ENCODE measurements around the gene KAT7. TPM values are rescaled to one million over a fixed set of nuclear protein-coding genes. Genes with fewer than 3 reads are reported as not detected.

The KAT7 gene
- total RNA-seq, 2 experiments from 2014 or later, result 178 to 187 TPM

GRCh38 chr17:49764559-49765180 is 23.8 kb upstream of the KAT7 start:
- ChIA-PET CTCF (interaction anchor here (0.8 to 8.3 kb wide), 6 partner anchors 12 to 195 kb away, joined by 3 to 67 read pairs (median 12); partner anchors contain the start of gene SLC35B1), POLR2A (interaction anchor here (0.6 to 9.5 kb wide), 31 partner anchors 8 to 1717 kb away, joined by 3 to 253 read pairs (median 5); partner anchors contain the start of genes KAT7, NFE2L1, PHB1 and SLC35B1)
- DNase-seq (peak in 2 of 14 experiments; percentile 44 to 47), ATAC-seq (ENCODE audit: poor library complexity) (no peak)
- no peak for TF ChIP-seq CTCF (IDR thresholded peaks at IDR 0.05)
- Histone ChIP-seq H3K4me1 (ENCODE audit: insufficient read depth, low read length) (peaks cover 36% of the 10 kb centered on the region), H3K27me3 (ENCODE audit: control insufficient read depth in 1 of 2, insufficient read depth in 2 of 2, low read length in 2 of 2) (no peaks in the 10 kb centered on the region), H3K27ac (ENCODE audit: low read depth in 1 of 2, low read length in 2 of 2) (no peak overlapping the region), H3K36me3 (ENCODE audit: insufficient read depth, low read length) (peaks cover 6% of the 10 kb centered on the region), H3K4me3 (ENCODE audit: low read length) (peak overlapping the region; percentile 86), H3K9me3 (ENCODE audit: control insufficient read depth in 1 of 2, insufficient read depth in 1 of 2, low read length in 2 of 2) (no peaks in the 10 kb centered on the region)
- intact Hi-C loops (cut with DNase I, micrococcal nuclease), result loop anchor here (1.0 to 5.0 kb wide), 4 partner anchors 24 to 56 kb away; partner anchors contain the start of gene KAT7 (in 2 of the 2)
- Mint-ChIP-seq H3K36me3 (ENCODE audit: low read depth) (peaks cover 18% of the 10 kb centered on the region), H3K4me1 (ENCODE audit: low read depth) (peaks cover 46% of the 10 kb centered on the region), H3K4me3 (peak overlapping the region; percentile 90), H3K27ac (peak overlapping the region; percentile 76), H3K9me3 (no peaks in the 10 kb centered on the region), H3K27me3 (no peaks in the 10 kb centered on the region)

DNA sequence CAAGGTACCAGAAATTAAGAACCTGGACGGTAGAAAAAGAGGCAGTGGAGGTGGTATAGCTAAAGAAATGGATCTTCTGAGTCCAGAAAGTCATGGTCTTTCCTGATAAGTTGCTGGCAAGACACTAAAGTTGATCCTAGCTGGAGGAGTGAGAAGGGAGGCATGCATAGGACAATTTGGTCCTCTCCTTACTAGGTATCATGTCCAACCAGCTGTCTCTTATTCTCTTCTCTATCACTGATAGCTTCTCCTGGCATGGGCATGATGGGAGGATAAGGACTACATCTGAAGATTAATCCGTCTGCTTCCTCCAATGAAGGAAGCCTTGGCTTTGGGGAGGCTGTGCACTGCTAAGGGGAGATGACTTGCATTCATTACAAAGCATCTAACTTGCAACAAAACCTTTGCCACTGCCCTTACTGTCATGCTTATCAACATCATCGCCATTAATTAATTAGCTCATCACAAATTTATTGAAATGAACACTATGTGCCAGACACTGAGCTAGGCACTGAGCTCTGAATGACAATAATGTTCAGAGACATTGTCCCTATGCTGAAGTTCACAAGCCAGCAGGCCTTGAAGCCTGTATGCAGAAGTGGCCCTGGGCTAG is 21.5 kb upstream of the KAT7 start:
- H3K4me3 ChIP-seq (ENCODE audit: low read length), result no peak overlapping the region
- no peak overlapping the region for H3K4me3 Mint-ChIP-seq
- no peak for TF ChIP-seq CTCF (IDR thresholded peaks at IDR 0.05)
- H3K4me1 Mint-ChIP-seq (ENCODE audit: low read depth), result peaks cover 23% of the 10 kb centered on the region
- intact Hi-C loops (cut with DNase I, micrococcal nuclease), result loop anchor here in 1 of 2 experiments (5.0 kb wide), 1 partner anchor 35 kb away; no protein-coding TSS in a partner anchor
- no peaks in the 10 kb centered on the region for H3K27me3 ChIP-seq (ENCODE audit: control insufficient read depth in 1 of 2, insufficient read depth in 2 of 2, low read length in 2 of 2)
- no peak overlapping the region for H3K27ac ChIP-seq (ENCODE audit: low read depth in 1 of 2, low read length in 2 of 2)
- peaks cover 6% of the 10 kb centered on the region for H3K36me3 Mint-ChIP-seq (ENCODE audit: low read depth)
- ChIA-PET POLR2A (interaction anchor here (1.3 to 2.1 kb wide), 3 partner anchors 9 to 29 kb away, joined by 3 to 6 read pairs (median 4); no protein-coding TSS in a partner anchor), CTCF (interaction anchor here (8.3 kb wide), 1 partner anchor 59 kb away, joined by 67 read pairs; the partner anchor contains the start of gene SLC35B1)
- H3K36me3 ChIP-seq (ENCODE audit: insufficient read depth, low read length), result no peaks in the 10 kb centered on the region
- no peak for ATAC-seq (ENCODE audit: poor library complexity)
- H3K27ac Mint-ChIP-seq, result no peak overlapping the region
- no peaks in the 10 kb centered on the region for H3K9me3 Mint-ChIP-seq
- no peaks in the 10 kb centered on the region for H3K27me3 Mint-ChIP-seq
- H3K4me1 ChIP-seq (ENCODE audit: insufficient read depth, low read length), result peaks cover 16% of the 10 kb centered on the region
- H3K9me3 ChIP-seq (ENCODE audit: control insufficient read depth in 1 of 2, insufficient read depth in 1 of 2, low read length in 2 of 2), result no peaks in the 10 kb centered on the region
- no peak for DNase-seq

DNA sequence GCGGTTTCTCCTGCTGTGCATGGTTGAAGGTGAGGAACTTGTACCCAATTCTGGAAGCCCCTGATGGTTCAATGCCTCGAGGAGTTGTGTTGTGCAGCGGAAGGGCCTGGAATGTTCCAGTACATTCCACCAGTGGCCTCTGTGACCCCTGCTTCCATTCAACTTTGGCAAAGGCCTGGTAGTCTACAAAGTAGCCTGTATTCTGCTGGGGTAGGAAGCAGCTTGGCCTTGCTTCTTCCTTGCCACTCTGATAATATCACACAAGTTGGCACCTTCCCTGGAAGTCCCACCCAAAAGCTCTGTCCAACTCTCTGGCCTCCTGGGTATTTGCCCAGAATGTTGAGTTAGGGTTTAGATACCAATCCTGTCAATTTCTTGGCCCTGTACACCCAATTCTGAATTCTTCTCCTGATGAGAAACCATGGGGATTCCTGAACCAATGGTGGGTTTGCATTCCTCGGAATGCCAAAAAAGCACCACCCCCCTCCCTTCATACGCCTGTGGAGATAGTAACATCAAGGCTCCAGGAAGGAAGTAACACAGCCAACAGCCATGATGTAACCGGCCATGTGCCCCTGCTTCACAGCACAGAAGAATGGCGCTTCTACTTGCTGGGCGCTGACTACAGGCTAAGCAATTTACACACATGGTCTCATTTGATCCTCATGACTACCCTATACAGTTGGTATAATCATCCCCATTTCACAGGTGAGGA is 12.8 kb upstream of the KAT7 start:
- Mint-ChIP-seq H3K36me3 (ENCODE audit: low read depth) (no peaks in the 10 kb centered on the region), H3K27ac (no peak overlapping the region), H3K9me3 (no peaks in the 10 kb centered on the region), H3K27me3 (no peaks in the 10 kb centered on the region), H3K4me1 (ENCODE audit: low read depth) (no peaks in the 10 kb centered on the region), H3K4me3 (no peak overlapping the region)
- DNase-seq (no peak), ATAC-seq (ENCODE audit: poor library complexity) (no peak)
- ChIA-PET CTCF (interaction anchor here (1.5 kb wide), 2 partner anchors 67 to 206 kb away, joined by 5 to 7 read pairs; no protein-coding TSS in a partner anchor), POLR2A (interaction anchor here (0.8 to 2.4 kb wide), 3 partner anchors 11 to 67 kb away, joined by 4 to 14 read pairs (median 5); partner anchors contain the start of genes FAM117A, KAT7 and SLC35B1)
- H3K4me1 ChIP-seq (ENCODE audit: insufficient read depth, low read length), result peaks cover 3% of the 10 kb centered on the region
- no peak overlapping the region for H3K27ac ChIP-seq (ENCODE audit: low read depth in 1 of 2, low read length in 2 of 2)
- no peak for TF ChIP-seq CTCF (IDR thresholded peaks at IDR 0.05)
- no peaks in the 10 kb centered on the region for H3K27me3 ChIP-seq (ENCODE audit: control insufficient read depth in 1 of 2, insufficient read depth in 2 of 2, low read length in 2 of 2)
- H3K9me3 ChIP-seq (ENCODE audit: control insufficient read depth in 1 of 2, insufficient read depth in 1 of 2, low read length in 2 of 2), result no peaks in the 10 kb centered on the region
- intact Hi-C loops (cut with DNase I, micrococcal nuclease), result no loop called here
- no peaks in the 10 kb centered on the region for H3K36me3 ChIP-seq (ENCODE audit: insufficient read depth, low read length)
- H3K4me3 ChIP-seq (ENCODE audit: low read length), result no peak overlapping the region

Data from CD4-positive, alpha-beta T cell (primary cell).